Measurements from ENCODE around the gene SLC5A2. TPM values are rescaled to one million over a fixed set of nuclear protein-coding genes. Genes with fewer than 3 reads are reported as not detected.

Gene SLC5A2
- total RNA-seq (under 0.01 TPM in 1 of 2 replicates, not detected in the other), polyA plus RNA-seq (not detected in 2 replicates), polyA minus RNA-seq (ENCODE audit: low replicate concordance) (not detected in 2 replicates)
- 0.41 and 0.77 TPM in 2 replicates for polyA plus RNA-seq (2012)

GRCh38 chr16:31483081-31483480 lies at the start of gene SLC5A2:
Gene SLC5A2, plus strand, starts transcription at chr16:31483123. Its CDS starts 14 bp downstream, at chr16:31483137.
- H3K4me1 ChIP-seq (ENCODE audit: control insufficient read depth, extremely low read depth, insufficient read depth, low read length), result peaks cover 6% of the 10 kb centered on the region
- peaks cover 7% of the 10 kb centered on the region for H3K27me3 ChIP-seq (ENCODE audit: control insufficient read depth, insufficient read depth, low read length)
- no peak within 1 kb of the TSS for H2AFZ ChIP-seq (ENCODE audit: low read length)
- DNase-seq (ENCODE audit: low read depth in 2 of 2), result no peak
- peaks cover 7% of the 10 kb centered on the region for H3K36me3 ChIP-seq (ENCODE audit: control insufficient read depth, insufficient read depth, low read length)
- no peak within 1 kb of the TSS for H3K9ac ChIP-seq (ENCODE audit: insufficient read depth, low read length)
- H3K79me2 ChIP-seq (ENCODE audit: control insufficient read depth, insufficient read depth, low read length), result no peaks in the 10 kb centered on the region
- H3K4me2 ChIP-seq (ENCODE audit: extremely low read depth, insufficient read depth, low read length), result no peak within 1 kb of the TSS
- H3K4me3 ChIP-seq (replicated peaks in 1 of 4; ENCODE audit: control extremely low read depth in 1 of 4, insufficient read depth in 1 of 4, low read depth in 3 of 4, low read length in 4 of 4), result no peak within 1 kb of the TSS
- TF ChIP-seq CTCF (conservative IDR thresholded peaks at IDR 0.05 in 1 of 2, IDR thresholded peaks at IDR 0.05 in 1 of 2; ENCODE audit: low read depth in 1 of 2, low read length in 2 of 2) (no peak), EZH2 (IDR thresholded peaks at IDR 0.05; ENCODE audit: low read length, missing control alignments) (no peak)
- H3K9me3 ChIP-seq (ENCODE audit: control insufficient read depth, insufficient read depth, low read depth, low read length), result no peaks in the 10 kb centered on the region
- H3K27ac ChIP-seq (ENCODE audit: insufficient read depth, low read length), result no peak within 1 kb of the TSS
- no peaks in the 10 kb centered on the region for H4K20me1 ChIP-seq (ENCODE audit: control insufficient read depth, extremely low read depth, insufficient read depth, low read length)

GRCh38 chr16:31435341-31436220 lies 47.3 kb upstream of the SLC5A2 start:
- Histone ChIP-seq H3K9me3 (ENCODE audit: control insufficient read depth, insufficient read depth, low read depth, low read length) (no peaks in the 10 kb centered on the region), H3K27me3 (ENCODE audit: control insufficient read depth, insufficient read depth, low read length) (no peaks in the 10 kb centered on the region), H3K27ac (ENCODE audit: insufficient read depth, low read length) (no peak overlapping the region), H3K4me3 (replicated peaks in 1 of 4; ENCODE audit: control extremely low read depth in 1 of 4, insufficient read depth in 1 of 4, low read depth in 3 of 4, low read length in 4 of 4) (no peak overlapping the region), H4K20me1 (ENCODE audit: control insufficient read depth, extremely low read depth, insufficient read depth, low read length) (no peaks in the 10 kb centered on the region), H3K4me2 (ENCODE audit: extremely low read depth, insufficient read depth, low read length) (no peak overlapping the region), H3K36me3 (ENCODE audit: control insufficient read depth, insufficient read depth, low read length) (no peaks in the 10 kb centered on the region), H3K4me1 (ENCODE audit: control insufficient read depth, extremely low read depth, insufficient read depth, low read length) (no peaks in the 10 kb centered on the region), H3K9ac (ENCODE audit: insufficient read depth, low read length) (no peak overlapping the region), H2AFZ (ENCODE audit: low read length) (no peak overlapping the region), H3K79me2 (ENCODE audit: control insufficient read depth, insufficient read depth, low read length) (no peaks in the 10 kb centered on the region)
- TF ChIP-seq EZH2 (IDR thresholded peaks at IDR 0.05; ENCODE audit: low read length, missing control alignments) (no peak), CTCF (conservative IDR thresholded peaks at IDR 0.05 in 1 of 2, IDR thresholded peaks at IDR 0.05 in 1 of 2; ENCODE audit: low read depth in 1 of 2, low read length in 2 of 2) (no peak)
- no peak for DNase-seq (ENCODE audit: low read depth in 2 of 2)

GRCh38 chr16:31436221-31437045 lies 46.5 kb upstream of the SLC5A2 start:
- no peak overlapping the region for H3K9ac ChIP-seq (ENCODE audit: insufficient read depth, low read length)
- no peak overlapping the region for H2AFZ ChIP-seq (ENCODE audit: low read length)
- no peaks in the 10 kb centered on the region for H3K9me3 ChIP-seq (ENCODE audit: control insufficient read depth, insufficient read depth, low read depth, low read length)
- H3K4me1 ChIP-seq (ENCODE audit: control insufficient read depth, extremely low read depth, insufficient read depth, low read length), result no peaks in the 10 kb centered on the region
- H3K36me3 ChIP-seq (ENCODE audit: control insufficient read depth, insufficient read depth, low read length), result no peaks in the 10 kb centered on the region
- TF ChIP-seq CTCF (conservative IDR thresholded peaks at IDR 0.05 in 1 of 2, IDR thresholded peaks at IDR 0.05 in 1 of 2; ENCODE audit: low read depth in 1 of 2, low read length in 2 of 2) (no peak), EZH2 (IDR thresholded peaks at IDR 0.05; ENCODE audit: low read length, missing control alignments) (no peak)
- H3K27me3 ChIP-seq (ENCODE audit: control insufficient read depth, insufficient read depth, low read length), result no peaks in the 10 kb centered on the region
- no peaks in the 10 kb centered on the region for H3K79me2 ChIP-seq (ENCODE audit: control insufficient read depth, insufficient read depth, low read length)
- H3K4me2 ChIP-seq (ENCODE audit: extremely low read depth, insufficient read depth, low read length), result no peak overlapping the region
- DNase-seq (ENCODE audit: low read depth in 2 of 2), result no peak
- no peak overlapping the region for H3K4me3 ChIP-seq (replicated peaks in 1 of 4; ENCODE audit: control extremely low read depth in 1 of 4, insufficient read depth in 1 of 4, low read depth in 3 of 4, low read length in 4 of 4)
- no peaks in the 10 kb centered on the region for H4K20me1 ChIP-seq (ENCODE audit: control insufficient read depth, extremely low read depth, insufficient read depth, low read length)
- H3K27ac ChIP-seq (ENCODE audit: insufficient read depth, low read length), result no peak overlapping the region
